GM20000 (cell line): ENCODE results near the gene SLC12A6.
"Not testable (repeated sequence)": the region's sequence is repeated elsewhere in the genome, so short reads cannot be mapped to it uniquely, and the experiment has no call there.

Experiments
- DNase-seq: peaks from one replicate; pipeline ENCODE4 v3.0.0; 2012; ENCODE audit warnings: low spot score
- TF ChIP-seq, protein P1 (sequence below): IDR thresholded peaks from 2 replicates; pipeline ENCODE4 v1.5.1; 2012; ENCODE audit warnings: mild to moderate bottlenecking, control low read depth; ENCODE audit errors: extremely low read depth, missing control alignments

Gene SLC12A6

GRCh38 chr15:34213690-34214089, 123.9 kb downstream of the SLC12A6 start:
- no peak for DNase-seq
- TF ChIP-seq, protein P1, sequence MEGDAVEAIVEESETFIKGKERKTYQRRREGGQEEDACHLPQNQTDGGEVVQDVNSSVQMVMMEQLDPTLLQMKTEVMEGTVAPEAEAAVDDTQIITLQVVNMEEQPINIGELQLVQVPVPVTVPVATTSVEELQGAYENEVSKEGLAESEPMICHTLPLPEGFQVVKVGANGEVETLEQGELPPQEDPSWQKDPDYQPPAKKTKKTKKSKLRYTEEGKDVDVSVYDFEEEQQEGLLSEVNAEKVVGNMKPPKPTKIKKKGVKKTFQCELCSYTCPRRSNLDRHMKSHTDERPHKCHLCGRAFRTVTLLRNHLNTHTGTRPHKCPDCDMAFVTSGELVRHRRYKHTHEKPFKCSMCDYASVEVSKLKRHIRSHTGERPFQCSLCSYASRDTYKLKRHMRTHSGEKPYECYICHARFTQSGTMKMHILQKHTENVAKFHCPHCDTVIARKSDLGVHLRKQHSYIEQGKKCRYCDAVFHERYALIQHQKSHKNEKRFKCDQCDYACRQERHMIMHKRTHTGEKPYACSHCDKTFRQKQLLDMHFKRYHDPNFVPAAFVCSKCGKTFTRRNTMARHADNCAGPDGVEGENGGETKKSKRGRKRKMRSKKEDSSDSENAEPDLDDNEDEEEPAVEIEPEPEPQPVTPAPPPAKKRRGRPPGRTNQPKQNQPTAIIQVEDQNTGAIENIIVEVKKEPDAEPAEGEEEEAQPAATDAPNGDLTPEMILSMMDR, result no peak

GRCh38 chr15:34209421-34210282, 127.9 kb downstream of the SLC12A6 start, which contains the start of gene KATNBL1:
KATNBL1 (minus strand) TSS chr15:34210096; CDS start chr15:34163676, 46,420 bp downstream.
- TF ChIP-seq, protein P1, result peak; percentile 79
- peak; percentile 98 for DNase-seq

- TF ChIP-seq, protein P1, result no peak
- no peak for DNase-seq
Observed at GRCh38 chr15:34206011-34206410, 131.6 kb downstream of the SLC12A6 start.

- DNase-seq, result no peak
- TF ChIP-seq, protein P1, result no peak
Observed at GRCh38 chr15:34203936-34204335, 133.6 kb downstream of the SLC12A6 start.

- DNase-seq, result no peak
- TF ChIP-seq, protein P1, result no peak
Observed at GRCh38 chr15:34203305-34203704, 134.3 kb downstream of the SLC12A6 start.

GRCh38 chr15:34193272-34193671, 144.3 kb downstream of the SLC12A6 start:
- DNase-seq, result not testable (repeated sequence)

DNA sequence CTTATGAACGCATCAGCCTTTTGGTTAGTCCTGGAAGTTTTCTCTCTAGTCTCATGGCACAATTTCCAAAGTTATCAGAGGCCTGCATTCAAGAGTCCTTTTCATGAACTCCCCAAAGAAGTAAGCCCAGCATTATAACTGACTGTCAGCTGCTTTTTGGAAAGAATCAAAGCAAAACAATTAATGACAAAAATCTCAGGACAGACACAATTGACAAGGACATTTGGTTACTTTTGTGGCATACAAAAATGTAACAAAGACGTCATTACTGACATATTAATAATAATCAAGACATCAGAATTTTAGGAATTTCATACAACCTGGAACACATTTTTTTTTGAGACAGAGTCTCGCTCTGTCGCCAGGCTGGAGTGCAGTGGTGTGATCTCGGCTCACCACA, 148.9 kb downstream of the SLC12A6 start:
- no peak for DNase-seq
- TF ChIP-seq, protein P1, result no peak

DNA sequence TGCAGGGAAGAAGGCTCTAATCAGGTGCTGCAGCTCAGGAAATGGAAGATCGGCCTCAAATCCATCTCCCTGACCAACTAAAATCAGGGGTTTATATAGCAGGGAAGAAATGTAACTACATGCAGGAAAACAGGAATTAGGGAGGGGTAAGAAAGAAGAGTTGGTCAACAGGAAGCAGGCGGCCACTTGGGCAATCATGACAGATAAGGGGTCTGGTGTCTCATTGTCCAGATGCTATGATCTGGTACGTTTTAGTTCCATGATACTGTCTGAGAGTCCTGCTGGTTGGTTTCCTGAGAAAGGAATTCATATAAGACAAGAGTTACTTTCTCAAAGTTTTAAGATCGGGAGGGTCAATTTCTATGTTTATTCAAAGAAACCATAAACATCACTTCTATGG, 151.9 kb downstream of the SLC12A6 start:
- TF ChIP-seq, protein P1, result no peak
- DNase-seq, result no peak
